HTR-8/SVneo (cell line): Measurements from ENCODE around the gene CCDC178.

Experiments
- DNase-seq: peaks from one replicate; pipeline ENCODE4 v3.0.0; 2011; ENCODE audit warnings: low spot score, mixed read lengths; ENCODE audit not compliant: insufficient read length
- FAIRE-seq: peaks from 2 replicates; lab custom pipeline; 2011; peaks lifted over from hg19 to GRCh38; lab: Jason Lieb, UNC

Gene CCDC178

GRCh38 chr18:32893915-32894314 lies 546.6 kb downstream of the CCDC178 start:
- no peak for DNase-seq

GRCh38 chr18:32891797-32892196 lies 548.7 kb downstream of the CCDC178 start:
- DNase-seq = no peak
- no peak for FAIRE-seq

More at GRCh38 chr18:32893915-32894314, 546.6 kb downstream of the CCDC178 start:
- FAIRE-seq = no peak

- no peak for FAIRE-seq
- no peak for DNase-seq
These were observed 549.4 kb downstream of the CCDC178 start for GRCh38 chr18:32891130-32891529.

GRCh38 chr18:32889615-32890593 lies 550.6 kb downstream of the CCDC178 start:
- DNase-seq (no peak), FAIRE-seq (no peak)

GRCh38 chr18:32888306-32888705 lies 552.2 kb downstream of the CCDC178 start:
- DNase-seq = no peak
- FAIRE-seq = no peak
